HepG2 (cell line): ENCODE results near the gene TPRN. TPM values are rescaled to one million over a fixed set of nuclear protein-coding genes. Genes with fewer than 3 reads are reported as not detected.
A peak's percentile ranks its signal among the peaks of the same experiment; 100 is the strongest.

Experiments used
- CREM ChIP-seq, 2 experiments: sonication (generic) in 1 of 2; formaldehyde crosslinking in 1 of 2; IDR thresholded peaks; 2 replicates each; pipeline versions ENCODE4 v1.4.0 to v1.6.1; 2016 to 2020; ENCODE audit warnings: antibody characterized with exemption in 1 of 2, mild to moderate bottlenecking in 1 of 2, missing genetic modification reagents in 1 of 2
- E2F2 ChIP-seq: sonication (generic); formaldehyde crosslinking; IDR thresholded peaks from 2 replicates; pipeline ENCODE4 v1.4.0; 2020; ENCODE audit warnings: missing genetic modification reagents, borderline replicate concordance
- ETV6 ChIP-seq: sonication (generic); formaldehyde crosslinking; conservative IDR thresholded peaks from 2 replicates; pipeline ENCODE4 v1.4.0; 2020; ENCODE audit warnings: missing genetic modification reagents
- FLYWCH1 ChIP-seq: sonication (generic); formaldehyde crosslinking; IDR thresholded peaks from 2 replicates; pipeline ENCODE4 v1.8.1; 2023; ENCODE audit warnings: mild to moderate bottlenecking, missing genetic modification reagents
- MTA1 ChIP-seq: sonication (generic); formaldehyde crosslinking; IDR thresholded peaks from 2 replicates; pipeline ENCODE4 v1.4.0; 2020; ENCODE audit warnings: missing genetic modification reagents, mild to moderate bottlenecking, borderline replicate concordance
- MXD4 ChIP-seq: IDR thresholded peaks from 2 replicates; pipeline ENCODE4 v1.6.1; 2016; ENCODE audit warnings: mild to moderate bottlenecking, missing biosample characterization, missing genetic modification reagents
- RARG ChIP-seq: sonication (generic); formaldehyde crosslinking; IDR thresholded peaks from 2 replicates; pipeline ENCODE4 v1.4.0; 2020; ENCODE audit warnings: low read depth, mild to moderate bottlenecking, missing genetic modification reagents
- RERE ChIP-seq: IDR thresholded peaks from 2 replicates; pipeline ENCODE4 v1.6.1; 2016; ENCODE audit warnings: low read depth, missing genetic modification reagents, missing compliant biosample characterization
- RFX3 ChIP-seq: IDR thresholded peaks from 2 replicates; pipeline ENCODE4 v1.6.1; 2016; ENCODE audit warnings: missing biosample characterization, missing genetic modification reagents
- TBP ChIP-seq: sonication (generic); formaldehyde crosslinking; IDR thresholded peaks from 2 replicates; pipeline ENCODE4 v1.5.0; 2020; ENCODE audit warnings: missing genetic modification reagents
- ZBTB7B ChIP-seq: sonication (generic); formaldehyde crosslinking; IDR thresholded peaks from 2 replicates; pipeline ENCODE4 v1.4.0; 2020; ENCODE audit warnings: missing genetic modification reagents
- ZNF124 ChIP-seq: sonication (generic); formaldehyde crosslinking; IDR thresholded peaks from 2 replicates; pipeline ENCODE4 v1.4.0; 2020; ENCODE audit warnings: missing genetic modification reagents
- ZNF138 ChIP-seq: sonication (generic); formaldehyde crosslinking; IDR thresholded peaks from 2 replicates; pipeline ENCODE4 v1.5.0; 2020; ENCODE audit warnings: mild to moderate bottlenecking, low read depth, missing genetic modification reagents
- ZNF234 ChIP-seq: sonication (generic); formaldehyde crosslinking; conservative IDR thresholded peaks from 2 replicates; pipeline ENCODE4 v1.5.1; 2020; ENCODE audit warnings: mild to moderate bottlenecking, missing genetic modification reagents
- ZNF276 ChIP-seq: sonication (generic); formaldehyde crosslinking; IDR thresholded peaks from 2 replicates; pipeline ENCODE4 v1.4.0; 2020; ENCODE audit warnings: mild to moderate bottlenecking, low read depth, missing genetic modification reagents
- ZNF362 ChIP-seq: sonication (generic); formaldehyde crosslinking; IDR thresholded peaks from 2 replicates; pipeline ENCODE4 v1.4.0; 2020; ENCODE audit warnings: missing genetic modification reagents, mild to moderate bottlenecking, borderline replicate concordance
- ZNF556 ChIP-seq: sonication (generic); formaldehyde crosslinking; IDR thresholded peaks from 2 replicates; pipeline ENCODE4 v1.4.0; 2020; ENCODE audit warnings: mild to moderate bottlenecking, missing genetic modification reagents, borderline replicate concordance
- ZNF7 ChIP-seq: IDR thresholded peaks from 2 replicates; pipeline ENCODE4 v1.6.1; 2016; ENCODE audit warnings: missing biosample characterization, missing genetic modification reagents
- ZNF766 ChIP-seq: sonication (generic); formaldehyde crosslinking; IDR thresholded peaks from 2 replicates; pipeline ENCODE4 v1.5.0; 2020; ENCODE audit warnings: missing genetic modification reagents, borderline replicate concordance
- polyA plus RNA-seq, 8 experiments: library from polyadenylated mRNA; depleted of rRNA in 3 of 8; stranded (reverse) in 7 of 8; unstranded in 1 of 8; fragments of >200 nt; fragmentation: Illumina TruSeq in 4 of 8; extraction: Trizol in 4 of 8; gene quantifications; 2 replicates each; pipeline versions ENCODE4 v1.2.1 to v1.2.3, GENCODE V29; 2011 to 2016; ENCODE audit warnings: low read depth in 4 of 8, missing spikeins in 1 of 8, mixed read lengths in 1 of 8; ENCODE audit not compliant: insufficient read depth in 1 of 8
- total RNA-seq, 5 experiments: library from RNA; depleted of rRNA; stranded (reverse); fragments of >200 nt; fragmentation: Illumina TruSeq; extraction: Trizol; gene quantifications; 2 replicates each; pipeline ENCODE4 v1.2.3, GENCODE V29; 2016; ENCODE audit warnings: low read depth in 1 of 5

TPRN gene
- total and polyA plus RNA-seq, 2 of the 13 experiments (the other 11 are each of a cell fraction or from before 2014, with no cell fraction given), result 10.1 to 19.2 TPM

GRCh38 chr9:137223078-137223970, 22.8 kb upstream of the TPRN start (continued):
- TF ChIP-seq ZBTB7B, result 0 out of 2 replicates have a peak, but pooled peaks have one; percentile 14
- TF ChIP-seq MTA1 (CRISPR knock-in tag), result no peak; the same call in 1 of the 2 replicates
- TF ChIP-seq E2F2, result no peak
- no peak for TF ChIP-seq FLYWCH1 (CRISPR knock-in tag)
- no peak for TF ChIP-seq ETV6 (CRISPR knock-in tag)
- TF ChIP-seq ZNF7 (CRISPR knock-in tag), result no peak
- TF ChIP-seq RFX3 (CRISPR knock-in tag), result no peak
- TF ChIP-seq ZNF556, result peak; percentile 63; the same call in 1 of the 2 replicates
- no peak for TF ChIP-seq ZNF124 (CRISPR knock-in tag)
- no peak for TF ChIP-seq ZNF234
- TF ChIP-seq CREM (IDR thresholded peaks at IDR 0.05), result peak; percentile 24; the same call in 1 of the 2 replicates
- TF ChIP-seq CREM (CRISPR knock-in tag; IDR thresholded peaks at IDR 0.05), result no peak
- TF ChIP-seq RERE (CRISPR knock-in tag), result no peak
- no peak for TF ChIP-seq ZNF362 (CRISPR knock-in tag)
- no peak; the same call in 1 of the 2 replicates for TF ChIP-seq MXD4 (CRISPR knock-in tag)
- no peak for TF ChIP-seq ZNF138 (CRISPR knock-in tag)
- no peak for TF ChIP-seq RARG
- TF ChIP-seq ZNF766 (CRISPR knock-in tag), result no peak
- TF ChIP-seq TBP (CRISPR knock-in tag), result no peak
- no peak for TF ChIP-seq ZNF276 (CRISPR knock-in tag)
